HepG2 (cell line): Measurements from ENCODE around the gene KRTCAP3. TPM values are rescaled to one million over a fixed set of nuclear protein-coding genes. Genes with fewer than 3 reads are reported as not detected.

ENCODE experiments used
- CC2D1A ChIP-seq: sonication (generic); formaldehyde crosslinking; IDR thresholded peaks from 2 replicates; pipeline ENCODE4 v1.8.1; 2023; ENCODE audit warnings: mild to moderate bottlenecking, missing genetic modification reagents
- EZH2 ChIP-seq: conservative IDR thresholded peaks from 2 replicates; pipeline ENCODE4 v1.6.1; 2012; ENCODE audit warnings: mild to moderate bottlenecking, low read depth, low read length, moderate library complexity
- FLYWCH1 ChIP-seq: sonication (generic); formaldehyde crosslinking; IDR thresholded peaks from 2 replicates; pipeline ENCODE4 v1.8.1; 2023; ENCODE audit warnings: mild to moderate bottlenecking, missing genetic modification reagents
- HINFP ChIP-seq: sonication (generic); formaldehyde crosslinking; IDR thresholded peaks from 2 replicates; pipeline ENCODE4 v1.4.0; 2020; ENCODE audit warnings: low read depth, mild to moderate bottlenecking, missing genetic modification reagents
- HNRNPUL1 ChIP-seq: fragments of 200-400 bp; formaldehyde crosslinking; IDR thresholded peaks from 2 replicates; pipeline ENCODE4 v1.6.1; 2017; ENCODE audit warnings: low read depth, mild to moderate bottlenecking, low read length, moderate library complexity
- LBX2 ChIP-seq: sonication (generic); formaldehyde crosslinking; IDR thresholded peaks from 2 replicates; pipeline ENCODE4 v1.5.0; 2020; ENCODE audit warnings: missing genetic modification reagents, mild to moderate bottlenecking, borderline replicate concordance
- MIER3 ChIP-seq: IDR thresholded peaks from 2 replicates; pipeline ENCODE4 v1.6.1; 2016; ENCODE audit warnings: missing compliant biosample characterization, borderline replicate concordance
- MLXIP ChIP-seq: sonication (generic); formaldehyde crosslinking; IDR thresholded peaks from 2 replicates; pipeline ENCODE4 v1.9.0; 2021; ENCODE audit warnings: missing genetic modification reagents, borderline replicate concordance
- TP53 ChIP-seq: sonication (generic); formaldehyde crosslinking; conservative IDR thresholded peaks from 2 replicates; pipeline ENCODE4 v1.4.0; 2020; ENCODE audit warnings: missing genetic modification reagents
- TRAFD1 ChIP-seq: sonication (generic); formaldehyde crosslinking; IDR thresholded peaks from 2 replicates; pipeline ENCODE4 v1.5.1; 2020; ENCODE audit warnings: missing genetic modification reagents, mild to moderate bottlenecking, borderline replicate concordance
- ZFP37 ChIP-seq: sonication (generic); formaldehyde crosslinking; IDR thresholded peaks from 2 replicates; pipeline ENCODE4 v1.4.0; 2020; ENCODE audit warnings: missing genetic modification reagents, borderline replicate concordance
- ZNF318 ChIP-seq: sonication (generic); formaldehyde crosslinking; IDR thresholded peaks from 2 replicates; pipeline ENCODE4 v1.4.0; 2020; ENCODE audit warnings: mild to moderate bottlenecking, missing genetic modification reagents
- polyA plus RNA-seq, 8 experiments: library from polyadenylated mRNA; depleted of rRNA in 3 of 8; stranded (reverse) in 7 of 8; unstranded in 1 of 8; fragments of >200 nt; fragmentation: Illumina TruSeq in 4 of 8; extraction: Trizol in 4 of 8; gene quantifications; 2 replicates each; pipeline versions ENCODE4 v1.2.1 to v1.2.3, GENCODE V29; 2011 to 2016; ENCODE audit warnings: low read depth in 4 of 8, missing spikeins in 1 of 8, mixed read lengths in 1 of 8; ENCODE audit not compliant: insufficient read depth in 1 of 8
- total RNA-seq, 5 experiments: library from RNA; depleted of rRNA; stranded (reverse); fragments of >200 nt; fragmentation: Illumina TruSeq; extraction: Trizol; gene quantifications; 2 replicates each; pipeline ENCODE4 v1.2.3, GENCODE V29; 2016; ENCODE audit warnings: low read depth in 1 of 5

Gene KRTCAP3
- total and polyA plus RNA-seq, 2 of the 13 experiments (the other 11 are each of a cell fraction or from before 2014, with no cell fraction given), result 2.1 to 4.5 TPM

GRCh38 chr2:27489498-27490397 lies 47.6 kb downstream of the KRTCAP3 start, which contains the start of gene IFT172 (continued):
- TF ChIP-seq ZNF318 (CRISPR knock-in tag), result peak; percentile 78; the same call in 1 of the 2 replicates
- 0 out of 2 replicates have a peak, but pooled peaks have one; percentile 56 for TF ChIP-seq MIER3
- TF ChIP-seq TP53, result no peak
- TF ChIP-seq TRAFD1 (CRISPR knock-in tag), result no peak
- no peak for TF ChIP-seq MLXIP (CRISPR knock-in tag)
- TF ChIP-seq FLYWCH1 (CRISPR knock-in tag), result no peak
- TF ChIP-seq LBX2 (CRISPR knock-in tag), result peak; percentile 90
- TF ChIP-seq HNRNPUL1, result no peak
- TF ChIP-seq CC2D1A (CRISPR knock-in tag), result 0 out of 2 replicates have a peak, but pooled peaks have one; percentile 26
- no peak for TF ChIP-seq EZH2
- 0 out of 2 replicates have a peak, but pooled peaks have one; percentile 27 for TF ChIP-seq HINFP (CRISPR knock-in tag)
- TF ChIP-seq ZFP37, result no peak
